HG03039 (cell line): ENCODE results near the gene THAP7.

ENCODE experiments used
- ATAC-seq: cut with Tn5 transposase; IDR thresholded peaks from one replicate; pipeline ENCODE4 v1.9.1; 2021; ENCODE audit warnings: mild to moderate bottlenecking, moderate library complexity; ENCODE audit not compliant: unreplicated experiment

The THAP7 gene

DNA sequence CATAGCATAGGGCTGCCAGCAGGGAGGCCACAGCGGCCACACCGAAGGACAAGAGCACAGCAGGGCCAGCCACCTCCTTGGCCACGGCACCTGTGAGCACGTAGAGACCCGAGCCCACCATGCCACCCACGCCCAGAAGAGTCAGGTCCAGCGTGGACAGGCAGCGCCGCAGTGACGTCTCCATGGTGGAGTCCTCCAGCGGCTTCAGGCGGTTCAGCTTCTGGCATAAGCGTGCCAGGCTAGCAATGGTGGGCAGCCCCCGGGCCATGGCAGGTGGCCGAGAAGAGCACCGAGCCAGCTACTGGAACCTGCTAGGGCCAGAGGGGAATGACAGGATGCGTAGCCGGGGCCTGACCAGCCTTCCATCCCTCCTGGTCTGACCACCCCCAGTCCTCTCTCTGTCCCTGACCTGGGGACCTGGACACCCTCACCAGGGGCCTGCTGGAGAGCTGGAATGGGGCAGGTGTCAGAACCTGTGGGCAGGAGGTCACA lies 29.7 kb upstream of the THAP7 start:
- no peak for ATAC-seq

DNA sequence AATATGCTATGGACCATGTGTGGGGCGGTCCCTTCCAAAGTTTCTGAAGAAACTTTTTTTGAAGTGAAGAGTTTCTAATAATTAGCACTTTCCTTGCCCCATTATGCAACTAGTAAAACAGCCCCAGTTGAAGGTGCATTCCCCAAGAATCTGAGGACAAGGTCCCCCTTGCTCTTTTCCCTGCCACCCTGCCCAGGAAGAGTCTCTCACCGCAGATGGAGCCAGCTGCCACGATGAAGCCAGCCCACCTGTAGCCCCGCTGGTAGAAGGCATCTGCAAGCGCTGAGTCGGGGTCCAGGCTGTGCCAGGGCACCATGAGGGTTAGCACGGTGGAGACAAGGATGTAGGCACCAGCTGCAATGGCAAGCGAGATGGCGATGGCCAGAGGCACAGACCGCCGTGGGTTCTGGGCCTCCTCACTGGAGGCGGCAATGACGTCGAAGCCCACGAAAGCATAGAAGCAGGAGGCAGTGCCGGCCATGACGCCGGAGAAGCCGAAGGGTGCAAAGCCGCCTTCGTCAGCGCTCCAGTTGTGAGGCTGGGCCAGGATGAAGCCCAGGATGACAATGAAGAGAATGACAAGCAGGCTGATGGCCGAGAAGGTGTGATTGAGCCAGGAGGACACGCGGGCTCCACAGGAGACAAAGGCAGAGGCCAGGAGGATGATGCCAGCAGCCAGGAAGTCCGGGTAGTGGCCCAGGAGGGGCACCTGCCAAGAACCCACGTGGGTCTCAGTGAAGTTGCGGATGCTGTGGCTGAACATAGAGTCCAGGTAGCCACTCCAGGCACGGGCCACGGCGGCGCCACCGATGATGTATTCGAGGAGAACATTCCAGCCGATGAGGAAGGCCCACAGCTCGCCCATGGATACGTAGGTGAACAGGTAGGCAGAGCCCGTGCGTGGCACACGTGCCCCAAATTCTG lies 29.0 kb upstream of the THAP7 start:
- no peak for ATAC-seq

DNA sequence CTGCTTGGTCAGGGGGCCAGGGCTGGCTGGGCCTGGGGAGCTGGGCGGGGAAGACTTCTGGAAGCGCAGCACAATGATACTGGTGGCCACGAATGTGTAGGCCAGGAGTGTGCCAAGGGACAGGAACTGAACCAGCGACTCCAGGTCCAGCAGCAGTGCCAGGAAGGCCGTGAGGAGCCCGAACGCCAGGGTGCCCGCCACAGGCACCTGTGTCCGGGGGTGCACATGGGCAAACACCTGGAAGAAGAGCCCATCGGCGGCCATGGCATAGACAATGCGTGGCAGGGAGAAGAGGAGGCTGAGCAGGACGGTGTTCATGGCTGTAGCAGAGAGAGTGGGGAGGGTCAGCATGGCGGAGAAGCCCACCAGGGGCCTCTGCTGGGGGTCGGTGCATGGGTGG lies 28.1 kb upstream of the THAP7 start:
- no peak for ATAC-seq

DNA sequence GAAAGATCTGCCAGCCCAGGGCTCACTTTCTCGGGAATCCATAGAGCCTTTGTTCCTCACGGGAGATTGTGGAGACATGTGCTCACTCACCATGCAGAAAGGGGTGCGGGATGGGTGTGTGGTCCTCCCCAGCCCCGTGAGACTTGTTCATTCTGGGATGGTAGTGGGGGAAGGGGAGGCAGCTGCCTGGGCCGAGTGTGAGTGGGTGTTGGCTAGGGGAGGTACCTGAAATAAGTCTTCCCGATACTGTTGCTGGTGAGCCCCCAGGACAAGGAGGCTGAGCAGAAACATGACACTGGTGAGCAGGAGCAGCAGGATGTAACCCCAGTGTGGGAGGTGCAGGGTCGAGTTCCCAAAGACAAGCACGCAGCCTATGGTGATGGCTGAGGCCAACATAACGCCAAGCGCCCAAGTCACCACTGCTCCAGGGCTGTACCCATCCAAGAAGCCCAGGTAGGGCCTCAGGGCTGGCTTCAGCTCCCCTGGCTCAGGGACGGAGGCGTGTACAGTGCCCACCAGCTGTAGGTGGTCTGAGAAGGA lies 27.6 kb upstream of the THAP7 start:
- no peak for ATAC-seq

DNA sequence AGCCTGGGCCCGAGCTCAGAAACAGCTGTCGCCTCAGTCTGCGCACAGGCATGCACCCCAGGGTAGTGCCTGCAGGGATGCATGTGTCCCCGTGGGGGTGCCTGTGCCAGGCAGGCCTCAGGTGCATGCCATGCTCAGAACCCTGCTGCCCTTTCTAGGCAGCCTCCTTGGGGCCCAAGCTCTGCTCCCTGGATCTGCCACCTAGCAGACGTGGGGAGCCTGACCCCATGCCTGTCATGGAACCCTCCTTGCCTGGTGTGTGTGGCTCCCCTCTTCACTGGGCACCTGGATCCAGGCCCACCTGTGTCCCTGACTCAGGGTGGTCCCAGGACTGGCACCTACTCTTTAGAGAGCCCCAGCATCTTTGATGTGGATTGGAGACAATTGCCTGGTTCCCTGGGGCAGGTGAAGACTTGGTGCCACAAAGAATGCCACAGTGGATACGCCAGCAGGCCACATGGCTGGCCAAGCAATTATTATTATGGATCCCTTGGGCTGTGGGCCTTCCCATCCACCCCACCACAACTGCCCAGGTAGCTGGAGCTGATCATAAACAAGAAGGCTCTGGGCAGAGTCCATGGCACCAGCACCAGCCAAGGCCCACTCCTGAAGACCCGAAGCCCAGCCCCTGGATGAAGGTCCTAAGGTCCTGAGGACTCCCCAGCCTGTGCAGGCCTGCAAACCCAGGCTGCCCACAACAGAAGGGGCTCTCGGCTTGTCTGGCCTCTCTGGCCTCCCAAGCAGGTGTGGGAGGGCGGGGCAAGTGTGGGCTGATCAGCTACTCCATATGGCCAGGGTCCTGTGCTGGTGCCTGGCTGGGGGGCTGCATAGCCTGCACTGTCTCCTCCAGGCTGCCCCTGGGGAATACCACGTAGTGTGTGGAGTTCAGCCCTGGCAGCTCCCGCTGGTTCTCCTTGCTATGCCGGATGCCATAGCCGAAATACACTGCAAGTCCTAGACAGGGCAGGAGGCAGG lies 26.6 kb upstream of the THAP7 start:
- ATAC-seq: no peak

DNA sequence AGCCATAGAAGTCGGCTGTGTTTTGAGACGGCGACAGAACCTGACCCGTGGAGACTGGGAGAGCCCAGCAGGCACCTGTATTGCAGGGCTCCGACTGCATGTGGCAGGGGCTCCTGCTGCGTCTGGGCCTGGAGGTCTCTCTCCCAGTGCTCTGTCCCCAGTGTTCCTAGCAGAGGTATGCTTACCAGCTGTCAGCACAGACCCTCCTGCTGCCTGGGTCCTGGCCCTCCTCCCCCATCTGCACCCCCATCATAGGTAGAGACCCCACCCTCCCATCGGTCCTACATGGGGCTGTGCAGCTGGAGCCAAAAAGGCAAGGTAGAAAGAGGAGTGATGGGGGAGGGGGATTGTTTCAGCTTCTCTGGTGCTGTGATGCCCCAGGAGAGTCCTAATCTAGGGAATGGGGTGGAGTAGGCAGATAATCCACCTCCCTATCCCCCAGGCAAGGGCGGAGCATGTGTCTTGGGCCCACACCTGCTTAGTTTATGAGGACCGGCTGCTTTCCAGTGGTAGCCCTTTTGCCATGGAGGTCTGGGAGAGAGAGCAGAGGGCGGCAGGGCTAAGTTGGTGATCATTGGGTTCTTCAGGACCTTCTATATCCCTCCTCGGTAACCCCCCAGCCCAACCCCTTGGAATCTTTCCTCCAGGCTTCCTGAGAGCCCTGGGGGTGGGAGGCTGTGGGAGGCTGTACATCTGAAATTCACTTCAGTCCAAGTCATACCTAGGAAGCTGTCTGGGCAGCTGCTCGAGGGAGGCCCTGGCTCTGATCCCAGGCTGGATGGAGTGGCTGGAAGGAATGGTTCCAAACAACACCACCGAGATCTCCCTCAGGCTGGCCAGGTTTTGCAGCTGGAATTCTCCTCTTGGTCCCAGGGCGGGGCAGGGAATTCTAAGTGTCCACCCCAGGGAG lies 25.1 kb upstream of the THAP7 start:
- ATAC-seq: no peak

DNA sequence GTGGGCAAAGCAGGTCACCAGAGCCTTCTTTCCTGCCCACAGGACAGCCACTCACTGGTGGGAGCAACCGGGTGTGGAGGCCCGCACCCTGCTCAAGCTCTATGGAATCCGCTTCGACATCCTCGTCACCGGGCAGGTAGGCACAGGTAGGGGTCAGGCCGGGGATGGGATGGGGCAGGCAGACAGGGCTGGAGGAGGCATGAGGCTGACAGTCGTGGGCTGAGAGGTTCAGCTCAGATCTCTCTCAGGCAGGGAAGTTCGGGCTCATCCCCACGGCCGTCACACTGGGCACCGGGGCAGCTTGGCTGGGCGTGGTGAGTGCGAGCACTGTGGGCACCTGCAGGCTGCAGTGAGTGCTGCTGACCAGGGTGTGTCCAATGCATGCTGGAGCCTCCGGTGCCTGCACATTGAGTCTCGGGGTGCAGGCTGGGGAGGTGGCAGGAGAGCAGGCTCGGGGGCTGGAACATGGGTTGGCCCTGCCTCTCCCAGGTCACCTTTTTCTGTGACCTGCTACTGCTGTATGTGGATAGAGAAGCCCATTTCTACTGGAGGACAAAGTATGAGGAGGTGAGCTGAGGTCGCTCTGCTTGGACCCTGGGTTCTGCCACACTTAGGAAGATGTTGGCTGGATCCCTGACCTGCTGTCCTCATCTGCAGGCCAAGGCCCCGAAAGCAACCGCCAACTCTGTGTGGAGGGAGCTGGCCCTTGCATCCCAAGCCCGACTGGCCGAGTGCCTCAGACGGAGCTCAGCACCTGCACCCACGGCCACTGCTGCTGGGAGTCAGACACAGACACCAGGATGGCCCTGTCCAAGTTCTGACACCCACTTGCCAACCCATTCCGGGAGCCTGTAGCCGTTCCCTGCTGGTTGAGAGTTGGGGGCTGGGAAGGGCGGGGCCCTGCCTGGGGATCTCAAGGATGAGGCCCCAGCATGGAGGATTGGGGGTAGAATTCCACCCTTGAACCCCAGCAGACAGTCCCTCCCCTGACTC lies 24.1 kb upstream of the THAP7 start:
- ATAC-seq: no peak

DNA sequence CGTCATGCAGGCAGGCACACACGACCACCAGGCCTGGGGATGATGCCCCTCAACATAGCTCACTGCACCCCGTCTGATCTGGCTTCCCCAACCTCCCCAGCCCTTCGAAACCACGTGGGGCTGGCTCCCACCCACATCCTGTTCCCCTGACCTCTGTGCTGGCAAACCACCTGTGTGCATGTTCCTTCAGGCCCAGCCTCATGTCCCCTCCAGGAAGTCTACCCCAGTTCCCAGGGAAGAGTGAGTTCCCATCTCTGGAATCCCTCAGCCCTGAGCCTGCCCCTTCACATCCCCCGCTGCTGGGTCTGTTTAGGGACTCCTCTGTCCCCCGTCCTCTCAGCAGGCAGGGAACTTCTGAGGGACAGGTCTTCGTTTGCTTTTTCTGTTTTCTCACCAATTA lies 23.3 kb upstream of the THAP7 start:
- ATAC-seq: no peak

DNA sequence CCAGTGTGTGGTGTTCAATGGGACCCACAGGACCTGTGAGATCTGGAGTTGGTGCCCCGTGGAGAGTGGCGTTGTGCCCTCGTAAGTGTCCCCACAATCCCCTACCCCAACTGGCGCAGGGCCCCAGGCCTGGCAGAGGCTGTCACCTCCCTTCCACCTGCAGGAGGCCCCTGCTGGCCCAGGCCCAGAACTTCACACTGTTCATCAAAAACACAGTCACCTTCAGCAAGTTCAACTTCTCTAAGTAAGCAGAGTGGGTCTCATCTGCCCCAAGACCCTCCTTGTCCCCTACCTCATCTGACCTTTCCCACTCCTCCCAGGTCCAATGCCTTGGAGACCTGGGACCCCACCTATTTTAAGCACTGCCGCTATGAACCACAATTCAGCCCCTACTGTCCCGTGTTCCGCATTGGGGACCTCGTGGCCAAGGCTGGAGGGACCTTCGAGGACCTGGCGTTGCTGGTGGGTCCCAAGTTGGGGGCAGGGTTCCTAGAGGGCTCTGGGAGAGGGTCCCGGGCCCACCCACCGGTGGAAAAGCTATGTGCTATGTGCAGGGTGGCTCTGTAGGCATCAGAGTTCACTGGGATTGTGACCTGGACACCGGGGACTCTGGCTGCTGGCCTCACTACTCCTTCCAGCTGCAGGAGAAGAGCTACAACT lies 21.2 kb upstream of the THAP7 start:
- no peak for ATAC-seq

DNA sequence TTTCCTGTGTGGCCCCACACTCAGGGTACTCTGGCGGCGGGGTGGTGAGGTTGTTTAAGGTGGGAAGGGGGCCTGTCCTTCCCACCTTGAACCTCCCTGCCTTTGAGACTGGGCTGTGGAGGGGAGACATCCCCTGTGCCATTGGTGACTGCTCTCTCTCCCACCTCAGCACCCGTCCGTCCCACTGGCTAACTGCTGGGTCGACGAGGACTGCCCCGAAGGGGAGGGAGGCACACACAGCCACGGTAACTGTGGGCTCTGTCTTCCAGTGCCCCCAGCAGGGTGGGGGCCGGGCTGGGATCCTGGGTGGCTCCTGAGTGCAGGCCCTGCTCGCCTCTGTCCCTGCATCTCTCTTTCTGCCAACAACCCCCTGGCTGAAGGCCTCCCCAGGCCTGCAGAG lies 20.6 kb upstream of the THAP7 start:
- ATAC-seq: no peak

DNA sequence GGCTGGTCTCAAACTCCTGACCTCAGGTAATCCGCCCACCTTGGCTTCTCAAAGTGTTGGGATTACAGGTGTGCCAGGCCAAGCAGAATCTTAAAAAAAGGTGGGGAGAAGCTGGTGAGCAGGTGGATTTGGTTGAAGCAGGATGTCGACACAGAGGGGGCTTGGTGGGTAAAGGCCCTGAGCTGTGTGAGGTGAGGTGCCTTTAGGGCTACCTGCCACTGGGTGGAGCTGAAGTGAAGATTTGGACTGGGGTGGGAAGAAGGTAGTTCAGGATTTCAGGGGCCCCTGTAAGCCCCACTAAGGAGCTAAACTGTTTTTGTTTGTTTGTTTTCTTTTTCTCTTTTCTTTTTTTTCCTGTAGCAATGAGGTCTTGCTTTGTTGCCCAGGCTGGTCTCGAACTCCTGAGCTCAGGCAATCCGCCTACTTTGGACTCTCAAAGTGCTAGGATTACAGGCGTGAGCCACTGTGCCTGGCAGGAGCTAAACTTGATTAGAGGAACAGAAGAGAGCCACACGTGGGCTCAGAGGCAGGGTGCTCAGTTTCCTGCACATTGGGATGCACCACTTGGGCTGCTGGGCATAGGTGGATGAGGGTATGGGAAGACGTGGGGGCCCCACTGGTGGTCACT lies 19.0 kb upstream of the THAP7 start:
- ATAC-seq: no peak

DNA sequence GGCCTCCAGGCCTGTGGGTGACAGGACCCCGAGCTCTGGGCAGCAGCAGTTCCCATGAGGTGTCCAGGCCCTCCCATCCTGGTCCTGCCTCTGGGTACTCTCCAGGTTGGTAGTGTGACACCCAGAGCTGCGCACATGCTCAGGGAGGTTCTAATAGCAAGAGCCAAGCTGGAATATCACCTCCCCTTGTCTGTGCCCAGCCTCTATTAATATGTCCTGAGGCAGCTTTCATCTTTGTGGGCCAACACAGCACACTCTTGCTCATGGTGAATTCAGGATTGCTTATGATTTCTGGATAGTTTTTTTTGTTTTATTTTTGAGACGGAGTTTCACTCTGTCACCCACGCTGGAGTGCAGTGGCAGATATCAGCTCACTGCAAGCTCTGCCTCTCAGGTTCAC lies 16.4 kb upstream of the THAP7 start:
- no peak for ATAC-seq

DNA sequence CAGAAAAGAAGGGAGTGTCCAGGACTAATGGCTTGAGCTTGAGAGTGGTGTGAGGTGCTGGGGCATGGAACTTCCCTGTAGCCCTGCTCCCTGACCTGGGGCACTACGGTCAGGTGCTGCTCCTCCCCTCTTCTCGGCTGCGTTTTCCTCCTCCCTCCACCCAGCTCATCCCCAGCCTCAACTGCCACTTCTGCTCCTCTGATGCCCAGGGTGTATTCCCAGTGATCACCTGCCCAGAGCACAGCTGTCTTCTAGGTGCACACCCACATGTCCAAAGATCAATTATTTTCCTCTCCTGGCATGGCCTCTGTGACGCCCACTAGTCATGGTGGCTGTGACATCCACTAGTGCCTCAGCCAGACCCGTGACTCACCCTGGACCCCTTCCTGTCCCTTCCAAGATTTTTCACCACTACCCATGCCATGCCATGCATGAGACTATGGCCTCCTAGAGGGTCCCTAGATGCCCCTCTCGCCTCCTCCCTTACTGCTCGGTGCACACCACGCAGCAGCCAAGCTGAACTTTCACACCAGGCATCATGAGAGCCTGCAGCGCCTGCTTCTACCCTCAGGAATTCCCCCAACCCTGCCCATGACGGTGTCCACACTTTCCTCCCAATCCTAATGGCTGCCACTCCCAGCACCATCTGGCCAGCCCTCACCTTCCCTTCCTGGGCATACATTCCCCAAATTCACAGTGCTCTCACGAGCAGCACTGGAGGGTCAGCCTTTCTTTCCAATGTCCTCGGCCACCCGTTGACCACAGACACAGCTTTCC lies 14.9 kb upstream of the THAP7 start:
- no peak for ATAC-seq

DNA sequence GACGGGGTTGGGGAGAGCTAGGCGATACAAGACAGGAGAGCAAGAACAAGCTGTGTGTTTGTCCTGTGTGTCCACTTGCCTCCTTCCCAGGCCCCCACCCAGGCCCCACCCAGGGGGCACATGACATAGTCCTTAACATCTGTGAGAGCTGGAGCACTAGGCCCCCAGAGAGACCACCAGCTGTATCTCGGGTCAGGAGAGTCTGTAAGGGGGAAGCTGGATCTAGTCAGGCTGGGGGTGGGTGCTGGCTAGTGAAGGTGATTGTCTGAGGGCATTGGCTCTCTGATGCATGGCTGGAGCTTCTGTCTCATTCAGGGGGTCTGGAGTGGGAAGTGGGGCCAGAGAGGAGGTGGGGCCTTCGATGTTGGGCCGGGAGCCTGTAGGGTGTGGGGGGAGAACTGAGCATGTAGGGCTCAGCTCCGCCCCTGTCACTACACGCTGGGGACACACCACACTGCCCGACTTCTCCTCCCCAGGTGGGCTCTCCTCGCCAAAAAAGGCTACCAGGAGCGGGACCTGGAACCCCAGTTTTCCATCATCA lies 13.6 kb upstream of the THAP7 start:
- no peak for ATAC-seq

DNA sequence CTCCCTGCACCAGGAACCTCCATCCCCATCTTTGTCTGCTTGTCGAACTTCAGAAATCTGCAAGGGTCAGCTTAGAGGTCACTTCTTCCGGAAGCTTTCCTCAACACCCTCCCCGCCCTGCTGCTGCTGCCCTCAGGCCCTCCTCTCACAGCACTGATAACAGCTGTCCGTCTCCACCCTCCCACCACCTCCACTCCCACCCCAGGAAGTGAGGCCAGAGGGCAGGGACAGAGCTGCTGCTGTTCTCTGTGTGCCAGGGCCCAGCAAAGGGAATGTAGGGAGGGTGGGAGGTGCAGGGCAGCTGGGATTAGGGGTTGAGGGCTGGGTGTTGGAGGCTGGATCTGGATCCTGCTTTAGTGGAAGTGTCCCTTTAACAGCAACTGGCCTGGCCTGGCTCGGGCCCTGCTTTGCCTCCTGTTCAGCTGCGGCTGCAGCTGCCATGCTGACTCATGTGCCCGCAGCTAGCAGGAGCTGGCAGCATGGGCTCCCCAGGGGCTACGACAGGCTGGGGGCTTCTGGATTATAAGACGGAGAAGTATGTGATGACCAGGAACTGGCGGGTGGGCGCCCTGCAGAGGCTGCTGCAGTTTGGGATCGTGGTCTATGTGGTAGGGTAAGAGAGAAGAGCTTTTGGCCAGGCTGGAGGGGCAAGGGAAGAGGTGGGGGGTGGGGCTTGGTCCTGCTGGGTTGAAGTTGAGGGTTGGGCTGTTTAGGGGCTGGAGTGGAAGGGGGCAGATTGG lies 13.0 kb upstream of the THAP7 start, which contains the start of gene P2RX6:
P2RX6 (plus strand) TSS at position 440 of the 740 bp plus-strand sequence; CDS start at position 450, 10 bp downstream.
- no peak for ATAC-seq

DNA sequence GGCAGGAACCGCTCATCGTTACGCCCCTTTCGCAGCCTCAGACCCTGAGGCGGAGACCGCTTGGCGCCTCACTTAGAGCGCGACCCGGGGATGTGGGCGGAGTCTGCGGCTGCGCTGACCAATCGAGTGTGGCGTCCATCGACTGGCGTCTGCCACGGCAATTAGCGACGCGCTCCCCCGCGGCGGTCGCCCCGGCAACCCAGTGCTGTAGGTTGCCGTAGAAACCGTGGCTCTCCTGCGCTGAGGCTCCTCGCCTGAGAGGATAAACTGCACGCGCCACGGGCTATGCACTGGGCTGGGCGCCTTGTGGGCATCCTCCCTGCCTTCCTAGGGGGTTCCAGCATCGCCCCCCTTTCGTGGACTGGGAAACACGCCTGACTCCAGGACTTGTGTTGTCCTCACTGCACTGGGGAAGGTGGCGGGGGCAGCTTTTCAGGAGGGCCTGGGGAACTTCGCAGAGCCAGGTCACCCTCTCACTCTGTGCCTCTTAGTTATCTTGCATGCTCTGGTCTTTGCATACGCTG lies 12.3 kb upstream of the THAP7 start:
- ATAC-seq: peak; percentile 71
